GM12878 (cell line): Measurements from ENCODE around the gene TCERG1. TPM values are rescaled to one million over a fixed set of nuclear protein-coding genes. Genes with fewer than 3 reads are reported as not detected.

Experiments
- ATAC-seq: fragments of 200-7000 bp; cut with Tn5 transposase; 3 replicates; pipeline ENCODE4 v1.9.1; 2020; ENCODE audit warnings: mild to moderate bottlenecking, moderate library complexity
- BruUV-seq: library from RNA; stranded (reverse); fragments of 400-500 nt; replicated peaks from 2 replicates; lab custom pipeline; 2021; lab: Mats Ljungman, UMichigan
- CTCF ChIA-PET: fragments of 300-600 bp; sonication (Branson Sonifier 250); formaldehyde crosslinking; extraction: SDS; loops from one replicate; lab custom pipeline; 2021; ENCODE audit warnings: inconsistent platforms; lab: Yijun Ruan, JAX
- POLR2A ChIA-PET: fragments of 350-600 bp; formaldehyde crosslinking; extraction: SDS; loops from one replicate; lab custom pipeline; 2021; ENCODE audit warnings: inconsistent platforms; lab: Charles Lee
- RAD21 ChIA-PET: fragments of 300-600 bp; sonication (Branson Sonifier 250); formaldehyde crosslinking; loops from one replicate; lab custom pipeline; 2023; ENCODE audit warnings: antibody characterized with exemption; ENCODE audit not compliant: unreplicated experiment; lab: Charles Lee
- SMC1A ChIA-PET: fragments of 300-600 bp; sonication (Branson Sonifier 250); formaldehyde crosslinking; loops from one replicate; lab custom pipeline; 2023; ENCODE audit not compliant: unreplicated experiment, uncharacterized antibody; lab: Charles Lee
- DNase-seq: peaks from one replicate; pipeline ENCODE4 v3.0.0-alpha.2; 2011; ENCODE audit warnings: low read depth, low spot score
- FAIRE-seq: peaks from 3 replicates; lab custom pipeline; 2011; peaks lifted over from hg19 to GRCh38; lab: Jason Lieb, UNC
- H2AFZ ChIP-seq: 2 replicates; pipeline ENCODE4 v1.6.0; 2011; ENCODE audit warnings: low read depth, low read length, control low read depth; ENCODE audit not compliant: control insufficient read depth
- H3K27ac ChIP-seq: 2 replicates; pipeline ENCODE4 v1.5.1; 2011; ENCODE audit warnings: control low read depth; ENCODE audit not compliant: control insufficient read depth, insufficient read depth
- H3K27me3 ChIP-seq, 2 experiments: replicated peaks in 1 of 2; 2 replicates each; pipeline versions ENCODE4 v1.6.0 to v1.6.1; 2011; ENCODE audit warnings: low read length in 1 of 2; ENCODE audit not compliant: control insufficient read depth in 2 of 2, insufficient read depth in 2 of 2
- H3K36me3 ChIP-seq, 2 experiments: 2 replicates each; pipeline ENCODE4 v1.5.1; 2011; ENCODE audit warnings: low read length in 1 of 2; ENCODE audit not compliant: control insufficient read depth in 2 of 2, insufficient read depth in 2 of 2
- H3K4me1 ChIP-seq: 2 replicates; pipeline ENCODE4 v1.6.1; 2011; ENCODE audit warnings: mild to moderate bottlenecking, low read length, moderate library complexity, mixed read lengths; ENCODE audit not compliant: control insufficient read depth, insufficient read depth
- H3K4me2 ChIP-seq: 2 replicates; pipeline ENCODE4 v1.6.0; 2011; ENCODE audit warnings: control low read depth; ENCODE audit not compliant: control insufficient read depth, insufficient read depth
- H3K4me3 ChIP-seq: fragments of 200-600 bp; sonication (generic); 2 replicates; pipeline ENCODE4 v1.5.1; 2016
- H3K79me2 ChIP-seq: 2 replicates; pipeline ENCODE4 v1.6.0; 2011; ENCODE audit warnings: low read length; ENCODE audit not compliant: control insufficient read depth, insufficient read depth
- H3K9ac ChIP-seq: 2 replicates; pipeline ENCODE4 v1.8.0; 2011; ENCODE audit warnings: low read length, control low read depth, mixed read lengths; ENCODE audit not compliant: control insufficient read depth, insufficient read depth
- H3K9me3 ChIP-seq: replicated peaks from 3 replicates; pipeline ENCODE4 v1.5.1; 2011; ENCODE audit warnings: mild to moderate bottlenecking, low read length; ENCODE audit not compliant: control insufficient read depth, insufficient read depth
- H4K20me1 ChIP-seq: 2 replicates; pipeline ENCODE4 v1.6.0; 2011; ENCODE audit not compliant: control insufficient read depth, insufficient read depth
- ASH2L ChIP-seq: fragments of 300-600, 200-600 bp; sonication (generic); IDR thresholded peaks from 2 replicates; pipeline ENCODE4 v1.6.1; 2017; ENCODE audit warnings: low read depth, mild to moderate bottlenecking, borderline replicate concordance
- CBX5 ChIP-seq: sonication (generic); IDR thresholded peaks from 2 replicates; pipeline ENCODE4 v1.6.1; 2016; ENCODE audit warnings: low read depth, moderate library complexity, mild to moderate bottlenecking, inconsistent platforms
- E4F1 ChIP-seq: fragments of 450-650 bp; IDR thresholded peaks from 2 replicates; pipeline ENCODE4 v1.6.1; 2018; ENCODE audit warnings: borderline replicate concordance, mild to moderate bottlenecking; ENCODE audit not compliant: partially characterized antibody
- NKRF ChIP-seq: fragments of 450-650 bp; conservative IDR thresholded peaks from 2 replicates; pipeline ENCODE4 v1.6.1; 2017; ENCODE audit warnings: mild to moderate bottlenecking, moderate library complexity
- SKIL ChIP-seq: fragments of 450-650 bp; IDR thresholded peaks from 2 replicates; pipeline ENCODE4 v1.6.1; 2017; ENCODE audit warnings: mild to moderate bottlenecking, low read depth, inconsistent platforms; ENCODE audit not compliant: poor library complexity, severe bottlenecking
- TAF1 ChIP-seq: IDR thresholded peaks from 2 replicates; pipeline ENCODE4 v1.6.1; 2011; ENCODE audit warnings: mild to moderate bottlenecking, low read depth, low read length, borderline replicate concordance
- WGBS: methylation state at CpG from one replicate; pipeline ENCODE4 v1.1.6; 2016; ENCODE audit warnings: low lambda C conversion rate; ENCODE audit not compliant: insufficient replicate concordance, insufficient coverage; ENCODE audit errors: missing lambda C conversion rate; 5-methylcytosine and 5-hydroxymethylcytosine counted together
- in situ Hi-C: fragments of 300-500 bp; cut with MboI; formaldehyde crosslinking; loops from 9 replicates; pipeline ENCODE4 v1.14.3; 2018; ENCODE audit warnings: mixed read lengths
- intact Hi-C: fragments of 100-400 bp; cut with micrococcal nuclease; formaldehyde crosslinking; loops from one replicate; pipeline ENCODE4 v1.14.2; 2022; ENCODE audit not compliant: unreplicated experiment
- polyA plus RNA-seq, 11 experiments: library from polyadenylated mRNA; depleted of rRNA in 4 of 11; unstranded in 6 of 11; stranded (reverse) in 5 of 11; fragments of >200 nt; fragmentation: Nextera tagmentation in 4 of 11; fragmentation: Illumina TruSeq in 1 of 11; extraction: Ambion mirVana in 4 of 11; extraction: Trizol in 1 of 11; gene quantifications; 1 replicate in 1 of 11; 2 replicates in 10 of 11; pipeline versions ENCODE4 v1.2.1 to v1.2.3, GENCODE V29; 2011 to 2016; ENCODE audit warnings: inconsistent platforms in 2 of 11, missing spikeins in 2 of 11, low read depth in 1 of 11
- total RNA-seq, 4 experiments: library from RNA; depleted of rRNA in 3 of 4; stranded (reverse); fragments of >200 nt in 3 of 4; fragmentation: Illumina TruSeq in 1 of 4; extraction: Trizol in 1 of 4; gene quantifications; 2 replicates each; pipeline versions ENCODE4 v1.2.1 to v1.2.3, GENCODE V29; 2013 to 2021

The TCERG1 gene
- total and polyA plus RNA-seq, 10 of the 15 experiments (the other 5 are each of a cell fraction or from before 2014, with no cell fraction given) = 51.5 to 131 (median 91.6) TPM

GRCh38 chr5:146398826-146399225 is 48.3 kb upstream of the TCERG1 start:
- peaks cover 1 to 3% of the 10 kb centered on the region in 2 experiments; a peak in 3 of 4 replicates for H3K27me3 ChIP-seq
- H3K79me2 ChIP-seq = no peaks in the 10 kb centered on the region
- ATAC-seq (no peak), DNase-seq (no peak), FAIRE-seq (no peak)
- no peaks in the 10 kb centered on the region for H3K4me1 ChIP-seq
- H3K36me3 ChIP-seq = no peaks in the 10 kb centered on the region
- no peaks in the 10 kb centered on the region for H4K20me1 ChIP-seq
- no peak overlapping the region for H3K4me3 ChIP-seq
- H3K9ac ChIP-seq = no peak overlapping the region
- no peak for TF ChIP-seq NKRF
- TF ChIP-seq CBX5 = no peak
- TF ChIP-seq ASH2L = no peak
- ChIA-PET CTCF (interaction anchor here (0.6 to 1.5 kb wide), 2 partner anchors 29 to 678 kb away, joined by 3 to 5 read pairs; no protein-coding TSS in a partner anchor), POLR2A (no interaction called here), RAD21 (no interaction called here), SMC1A (no interaction called here)
- in situ Hi-C loops (no loop called here), intact Hi-C loops (no loop called here)
- no TSS peak for BruUV-seq
- 19% methylated on average over 4 of the region's 4 CpGs for WGBS
- H2AFZ ChIP-seq = no peak overlapping the region
- H3K9me3 ChIP-seq = no peaks in the 10 kb centered on the region
- H3K4me2 ChIP-seq = no peak overlapping the region
- H3K27ac ChIP-seq = no peak overlapping the region

- WGBS = 0% methylated on average over 1 of the region's 1 CpG
- BruUV-seq = no TSS peak
- ChIA-PET POLR2A (no interaction called here), CTCF (interaction anchor here (1.5 kb wide), 1 partner anchor 28 kb away, joined by 5 read pairs; no protein-coding TSS in a partner anchor), SMC1A (no interaction called here), RAD21 (no interaction called here)
- H3K27ac ChIP-seq = no peak overlapping the region
- TF ChIP-seq SKIL = no peak
- TF ChIP-seq E4F1 = no peak
- no peak for TF ChIP-seq TAF1
- no peaks in the 10 kb centered on the region for H3K36me3 ChIP-seq
- H3K9ac ChIP-seq = no peak overlapping the region
- no peak overlapping the region for H2AFZ ChIP-seq
- DNase-seq (no peak), ATAC-seq (no peak), FAIRE-seq (no peak)
- no peaks in the 10 kb centered on the region for H3K9me3 ChIP-seq
- H3K4me2 ChIP-seq = no peak overlapping the region
- H3K27me3 ChIP-seq = peaks cover 1 to 3% of the 10 kb centered on the region in 2 experiments; a peak in 3 of 4 replicates
- H4K20me1 ChIP-seq = no peaks in the 10 kb centered on the region
- H3K4me3 ChIP-seq = no peak overlapping the region
- in situ Hi-C loops (no loop called here), intact Hi-C loops (no loop called here)
- no peaks in the 10 kb centered on the region for H3K79me2 ChIP-seq
- no peaks in the 10 kb centered on the region for H3K4me1 ChIP-seq
Measured at GRCh38 chr5:146399481-146399880, 47.7 kb upstream of the TCERG1 start.
